Stimulated activated CD4-positive, alpha-beta T cell treated with anti-CD3 and anti-CD28 coated beads, Interleukin-1b, Interleukin-23, amount 100 ng/mL, for 48 hours (primary cell): Measurements from ENCODE around the gene NBPF1.
"Not testable (repeated sequence)": the region's sequence is repeated elsewhere in the genome, so short reads cannot be mapped to it uniquely, and the experiment has no call there.

ENCODE experiments used
- DNase-seq: peaks from one replicate; pipeline ENCODE4 v3.0.0-alpha.2; 2020

Gene NBPF1

GRCh38 chr1:16605532-16606505 is 7.5 kb downstream of the NBPF1 start:
- DNase-seq = no peak

- no peak for DNase-seq
Measured at GRCh38 chr1:16605213-16605525, 8.2 kb downstream of the NBPF1 start.

- not testable (repeated sequence) for DNase-seq
Measured at GRCh38 chr1:16604514-16605212, 8.7 kb downstream of the NBPF1 start.

GRCh38 chr1:16603623-16604022 is 9.7 kb downstream of the NBPF1 start:
- DNase-seq = not testable (repeated sequence)

GRCh38 chr1:16602336-16603011 is 10.9 kb downstream of the NBPF1 start:
- not testable (repeated sequence) for DNase-seq

- DNase-seq = not testable (repeated sequence)
Measured at GRCh38 chr1:16600855-16601786, 12.2 kb downstream of the NBPF1 start.

GRCh38 chr1:16599326-16599725 is 14.0 kb downstream of the NBPF1 start:
- not testable (repeated sequence) for DNase-seq

GRCh38 chr1:16595216-16595615 is 18.1 kb downstream of the NBPF1 start:
- DNase-seq = not testable (repeated sequence)

- not testable (repeated sequence) for DNase-seq
Measured at GRCh38 chr1:16591845-16592244, 21.5 kb downstream of the NBPF1 start.

GRCh38 chr1:16588081-16588480 is 25.3 kb downstream of the NBPF1 start:
- not testable (repeated sequence) for DNase-seq

GRCh38 chr1:16587639-16588038 is 25.7 kb downstream of the NBPF1 start:
- not testable (repeated sequence) for DNase-seq

GRCh38 chr1:16565324-16565723 is 48.0 kb downstream of the NBPF1 start:
- not testable (repeated sequence) for DNase-seq

- not testable (repeated sequence) for DNase-seq
Measured at GRCh38 chr1:16561035-16561434, 52.3 kb downstream of the NBPF1 start.

- DNase-seq = not testable (repeated sequence)
Measured at GRCh38 chr1:16560498-16560897, 52.9 kb downstream of the NBPF1 start.

GRCh38 chr1:16559688-16560087 is 53.7 kb downstream of the NBPF1 start:
- not testable (repeated sequence) for DNase-seq

GRCh38 chr1:16557034-16557433 is 56.3 kb downstream of the NBPF1 start:
- not testable (repeated sequence) for DNase-seq

GRCh38 chr1:16553244-16553643 is 60.1 kb downstream of the NBPF1 start:
- DNase-seq = not testable (repeated sequence)

- DNase-seq = not testable (repeated sequence)
Measured at GRCh38 chr1:16550212-16550918, 63.0 kb downstream of the NBPF1 start.

GRCh38 chr1:16549545-16549944 is 63.8 kb downstream of the NBPF1 start:
- DNase-seq = not testable (repeated sequence)

GRCh38 chr1:16547502-16548241 is 65.7 kb downstream of the NBPF1 start:
- not testable (repeated sequence) for DNase-seq

GRCh38 chr1:16545682-16546095 is 67.7 kb downstream of the NBPF1 start:
- DNase-seq = peak; percentile 46
